HepG2 (cell line): Measurements from ENCODE around the gene CDCP2. TPM values are rescaled to one million over a fixed set of nuclear protein-coding genes. Genes with fewer than 3 reads are reported as not detected.

Experiments
- GABPB1 ChIP-seq: IDR thresholded peaks from 2 replicates; pipeline ENCODE4 v1.6.1; 2016; ENCODE audit warnings: mild to moderate bottlenecking, missing genetic modification reagents, moderate library complexity, missing compliant biosample characterization
- KDM3A ChIP-seq: IDR thresholded peaks from 2 replicates; pipeline ENCODE4 v1.6.1; 2018; ENCODE audit warnings: low read depth, missing compliant biosample characterization
- KDM5A ChIP-seq: fragments of 200-600 bp; sonication (generic); IDR thresholded peaks from 2 replicates; pipeline ENCODE4 v1.7.0; 2018; ENCODE audit warnings: antibody characterized with exemption, mild to moderate bottlenecking, low read length, borderline replicate concordance
- SAP130 ChIP-seq: IDR thresholded peaks from 2 replicates; pipeline ENCODE4 v1.6.1; 2016; ENCODE audit warnings: low read depth
- TEAD3 ChIP-seq: optimal IDR thresholded peaks from 2 replicates; pipeline ENCODE3; 2016; ENCODE audit warnings: borderline replicate concordance
- ZNF230 ChIP-seq: sonication (generic); formaldehyde crosslinking; IDR thresholded peaks from 2 replicates; pipeline ENCODE4 v1.4.0; 2020; ENCODE audit warnings: mild to moderate bottlenecking, missing genetic modification reagents
- polyA plus RNA-seq, 8 experiments: library from polyadenylated mRNA; depleted of rRNA in 3 of 8; stranded (reverse) in 7 of 8; unstranded in 1 of 8; fragments of >200 nt; fragmentation: Illumina TruSeq in 4 of 8; extraction: Trizol in 4 of 8; gene quantifications; 2 replicates each; pipeline versions ENCODE4 v1.2.1 to v1.2.3, GENCODE V29; 2011 to 2016; ENCODE audit warnings: low read depth in 4 of 8, missing spikeins in 1 of 8, mixed read lengths in 1 of 8; ENCODE audit not compliant: insufficient read depth in 1 of 8
- total RNA-seq, 5 experiments: library from RNA; depleted of rRNA; stranded (reverse); fragments of >200 nt; fragmentation: Illumina TruSeq; extraction: Trizol; gene quantifications; 2 replicates each; pipeline ENCODE4 v1.2.3, GENCODE V29; 2016; ENCODE audit warnings: low read depth in 1 of 5
- TF ChIP-seq, protein P1 (sequence below): sonication (generic); formaldehyde crosslinking; IDR thresholded peaks from 2 replicates; pipeline ENCODE4 v1.5.1; 2020; ENCODE audit warnings: mild to moderate bottlenecking, missing genetic modification reagents, borderline replicate concordance
- TF ChIP-seq, protein P2 (sequence below): sonication (generic); formaldehyde crosslinking; IDR thresholded peaks from 2 replicates; pipeline ENCODE4 v1.4.0; 2020; ENCODE audit warnings: missing genetic modification reagents, borderline replicate concordance
- TF ChIP-seq, protein P3 (sequence below): sonication (generic); formaldehyde crosslinking; IDR thresholded peaks from 2 replicates; pipeline ENCODE4 v1.4.0; 2020; ENCODE audit warnings: missing genetic modification reagents, borderline replicate concordance
- TF ChIP-seq, protein P4 (sequence below): IDR thresholded peaks from 2 replicates; pipeline ENCODE4 v1.6.1; 2016; ENCODE audit warnings: control low read depth
- TF ChIP-seq, protein P5 (sequence below): sonication (generic); formaldehyde crosslinking; conservative IDR thresholded peaks from 2 replicates; pipeline ENCODE4 v1.8.0; 2022; ENCODE audit warnings: mild to moderate bottlenecking, moderate library complexity, missing genetic modification reagents
- TF ChIP-seq, protein P6 (sequence below): sonication (generic); formaldehyde crosslinking; IDR thresholded peaks from 2 replicates; pipeline ENCODE4 v1.4.0; 2020; ENCODE audit warnings: mild to moderate bottlenecking, missing genetic modification reagents

CDCP2 gene
- total and polyA plus RNA-seq, 2 of the 13 experiments (the other 11 are each of a cell fraction or from before 2014, with no cell fraction given) = not detected

DNA sequence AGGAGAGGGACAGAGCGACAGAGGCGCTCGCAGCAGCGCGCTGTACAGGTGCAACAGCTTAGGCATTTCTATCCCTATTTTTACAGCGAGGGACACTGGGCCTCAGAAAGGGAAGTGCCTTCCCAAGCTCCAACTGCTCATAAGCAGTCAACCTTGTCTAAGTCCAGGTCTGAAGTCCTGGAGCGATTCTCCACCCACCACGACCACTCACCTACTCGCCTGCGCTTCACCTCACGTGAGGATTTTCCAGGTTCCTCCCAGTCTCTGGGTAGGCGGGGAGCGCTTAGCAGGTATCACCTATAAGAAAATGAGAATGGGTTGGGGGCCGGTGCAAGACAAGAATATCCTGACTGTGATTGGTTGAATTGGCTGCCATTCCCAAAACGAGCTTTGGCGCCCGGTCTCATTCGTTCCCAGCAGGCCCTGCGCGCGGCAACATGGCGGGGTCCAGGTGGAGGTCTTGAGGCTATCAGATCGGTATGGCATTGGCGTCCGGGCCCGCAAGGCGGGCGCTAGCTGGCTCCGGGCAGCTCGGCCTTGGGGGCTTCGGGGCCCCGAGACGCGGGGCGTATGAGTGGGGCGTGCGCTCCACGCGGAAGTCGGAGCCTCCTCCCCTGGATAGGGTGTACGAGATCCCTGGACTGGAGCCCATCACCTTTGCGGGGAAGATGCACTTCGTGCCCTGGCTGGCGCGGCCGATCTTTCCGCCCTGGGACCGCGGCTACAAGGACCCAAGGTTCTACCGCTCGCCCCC lies 47.1 kb upstream of the CDCP2 start, which contains the start of the genes CYB5RL and MRPL37 (continued):
- TF ChIP-seq, protein P1, sequence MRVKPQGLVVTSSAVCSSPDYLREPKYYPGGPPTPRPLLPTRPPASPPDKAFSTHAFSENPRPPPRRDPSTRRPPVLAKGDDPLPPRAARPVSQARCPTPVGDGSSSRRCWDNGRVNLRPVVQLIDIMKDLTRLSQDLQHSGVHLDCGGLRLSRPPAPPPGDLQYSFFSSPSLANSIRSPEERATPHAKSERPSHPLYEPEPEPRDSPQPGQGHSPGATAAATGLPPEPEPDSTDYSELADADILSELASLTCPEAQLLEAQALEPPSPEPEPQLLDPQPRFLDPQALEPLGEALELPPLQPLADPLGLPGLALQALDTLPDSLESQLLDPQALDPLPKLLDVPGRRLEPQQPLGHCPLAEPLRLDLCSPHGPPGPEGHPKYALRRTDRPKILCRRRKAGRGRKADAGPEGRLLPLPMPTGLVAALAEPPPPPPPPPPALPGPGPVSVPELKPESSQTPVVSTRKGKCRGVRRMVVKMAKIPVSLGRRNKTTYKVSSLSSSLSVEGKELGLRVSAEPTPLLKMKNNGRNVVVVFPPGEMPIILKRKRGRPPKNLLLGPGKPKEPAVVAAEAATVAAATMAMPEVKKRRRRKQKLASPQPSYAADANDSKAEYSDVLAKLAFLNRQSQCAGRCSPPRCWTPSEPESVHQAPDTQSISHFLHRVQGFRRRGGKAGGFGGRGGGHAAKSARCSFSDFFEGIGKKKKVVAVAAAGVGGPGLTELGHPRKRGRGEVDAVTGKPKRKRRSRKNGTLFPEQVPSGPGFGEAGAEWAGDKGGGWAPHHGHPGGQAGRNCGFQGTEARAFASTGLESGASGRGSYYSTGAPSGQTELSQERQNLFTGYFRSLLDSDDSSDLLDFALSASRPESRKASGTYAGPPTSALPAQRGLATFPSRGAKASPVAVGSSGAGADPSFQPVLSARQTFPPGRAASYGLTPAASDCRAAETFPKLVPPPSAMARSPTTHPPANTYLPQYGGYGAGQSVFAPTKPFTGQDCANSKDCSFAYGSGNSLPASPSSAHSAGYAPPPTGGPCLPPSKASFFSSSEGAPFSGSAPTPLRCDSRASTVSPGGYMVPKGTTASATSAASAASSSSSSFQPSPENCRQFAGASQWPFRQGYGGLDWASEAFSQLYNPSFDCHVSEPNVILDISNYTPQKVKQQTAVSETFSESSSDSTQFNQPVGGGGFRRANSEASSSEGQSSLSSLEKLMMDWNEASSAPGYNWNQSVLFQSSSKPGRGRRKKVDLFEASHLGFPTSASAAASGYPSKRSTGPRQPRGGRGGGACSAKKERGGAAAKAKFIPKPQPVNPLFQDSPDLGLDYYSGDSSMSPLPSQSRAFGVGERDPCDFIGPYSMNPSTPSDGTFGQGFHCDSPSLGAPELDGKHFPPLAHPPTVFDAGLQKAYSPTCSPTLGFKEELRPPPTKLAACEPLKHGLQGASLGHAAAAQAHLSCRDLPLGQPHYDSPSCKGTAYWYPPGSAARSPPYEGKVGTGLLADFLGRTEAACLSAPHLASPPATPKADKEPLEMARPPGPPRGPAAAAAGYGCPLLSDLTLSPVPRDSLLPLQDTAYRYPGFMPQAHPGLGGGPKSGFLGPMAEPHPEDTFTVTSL = peak; percentile 60; the same call in 1 of the 2 replicates
- 0 out of 2 replicates have a peak, but pooled peaks have one; percentile 42 for TF ChIP-seq ZNF230
- TF ChIP-seq GABPB1 (CRISPR knock-in tag) = peak; percentile 77; the same call in 1 of the 2 replicates
- peak; percentile 91 for TF ChIP-seq KDM5A
- TF ChIP-seq, protein P2, sequence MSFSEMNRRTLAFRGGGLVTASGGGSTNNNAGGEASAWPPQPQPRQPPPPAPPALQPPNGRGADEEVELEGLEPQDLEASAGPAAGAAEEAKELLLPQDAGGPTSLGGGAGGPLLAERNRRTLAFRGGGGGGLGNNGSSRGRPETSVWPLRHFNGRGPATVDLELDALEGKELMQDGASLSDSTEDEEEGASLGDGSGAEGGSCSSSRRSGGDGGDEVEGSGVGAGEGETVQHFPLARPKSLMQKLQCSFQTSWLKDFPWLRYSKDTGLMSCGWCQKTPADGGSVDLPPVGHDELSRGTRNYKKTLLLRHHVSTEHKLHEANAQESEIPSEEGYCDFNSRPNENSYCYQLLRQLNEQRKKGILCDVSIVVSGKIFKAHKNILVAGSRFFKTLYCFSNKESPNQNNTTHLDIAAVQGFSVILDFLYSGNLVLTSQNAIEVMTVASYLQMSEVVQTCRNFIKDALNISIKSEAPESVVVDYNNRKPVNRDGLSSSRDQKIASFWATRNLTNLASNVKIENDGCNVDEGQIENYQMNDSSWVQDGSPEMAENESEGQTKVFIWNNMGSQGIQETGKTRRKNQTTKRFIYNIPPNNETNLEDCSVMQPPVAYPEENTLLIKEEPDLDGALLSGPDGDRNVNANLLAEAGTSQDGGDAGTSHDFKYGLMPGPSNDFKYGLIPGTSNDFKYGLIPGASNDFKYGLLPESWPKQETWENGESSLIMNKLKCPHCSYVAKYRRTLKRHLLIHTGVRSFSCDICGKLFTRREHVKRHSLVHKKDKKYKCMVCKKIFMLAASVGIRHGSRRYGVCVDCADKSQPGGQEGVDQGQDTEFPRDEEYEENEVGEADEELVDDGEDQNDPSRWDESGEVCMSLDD = no peak
- 0 out of 2 replicates have a peak, but pooled peaks have one; percentile 15 for TF ChIP-seq KDM3A (CRISPR knock-in tag)
- TF ChIP-seq, protein P3, sequence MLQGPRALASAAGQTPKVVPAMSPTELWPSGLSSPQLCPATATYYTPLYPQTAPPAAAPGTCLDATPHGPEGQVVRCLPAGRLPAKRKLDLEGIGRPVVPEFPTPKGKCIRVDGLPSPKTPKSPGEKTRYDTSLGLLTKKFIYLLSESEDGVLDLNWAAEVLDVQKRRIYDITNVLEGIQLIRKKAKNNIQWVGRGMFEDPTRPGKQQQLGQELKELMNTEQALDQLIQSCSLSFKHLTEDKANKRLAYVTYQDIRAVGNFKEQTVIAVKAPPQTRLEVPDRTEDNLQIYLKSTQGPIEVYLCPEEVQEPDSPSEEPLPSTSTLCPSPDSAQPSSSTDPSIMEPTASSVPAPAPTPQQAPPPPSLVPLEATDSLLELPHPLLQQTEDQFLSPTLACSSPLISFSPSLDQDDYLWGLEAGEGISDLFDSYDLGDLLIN (CRISPR knock-in tag) = peak; percentile 40; the same call in 1 of the 2 replicates
- peak; percentile 44 for TF ChIP-seq TEAD3 (CRISPR knock-in tag)
- TF ChIP-seq, protein P4, sequence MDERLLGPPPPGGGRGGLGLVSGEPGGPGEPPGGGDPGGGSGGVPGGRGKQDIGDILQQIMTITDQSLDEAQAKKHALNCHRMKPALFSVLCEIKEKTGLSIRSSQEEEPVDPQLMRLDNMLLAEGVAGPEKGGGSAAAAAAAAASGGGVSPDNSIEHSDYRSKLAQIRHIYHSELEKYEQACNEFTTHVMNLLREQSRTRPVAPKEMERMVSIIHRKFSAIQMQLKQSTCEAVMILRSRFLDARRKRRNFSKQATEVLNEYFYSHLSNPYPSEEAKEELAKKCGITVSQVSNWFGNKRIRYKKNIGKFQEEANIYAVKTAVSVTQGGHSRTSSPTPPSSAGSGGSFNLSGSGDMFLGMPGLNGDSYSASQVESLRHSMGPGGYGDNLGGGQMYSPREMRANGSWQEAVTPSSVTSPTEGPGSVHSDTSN (CRISPR knock-in tag) = peak; percentile 98
- TF ChIP-seq, protein P5, sequence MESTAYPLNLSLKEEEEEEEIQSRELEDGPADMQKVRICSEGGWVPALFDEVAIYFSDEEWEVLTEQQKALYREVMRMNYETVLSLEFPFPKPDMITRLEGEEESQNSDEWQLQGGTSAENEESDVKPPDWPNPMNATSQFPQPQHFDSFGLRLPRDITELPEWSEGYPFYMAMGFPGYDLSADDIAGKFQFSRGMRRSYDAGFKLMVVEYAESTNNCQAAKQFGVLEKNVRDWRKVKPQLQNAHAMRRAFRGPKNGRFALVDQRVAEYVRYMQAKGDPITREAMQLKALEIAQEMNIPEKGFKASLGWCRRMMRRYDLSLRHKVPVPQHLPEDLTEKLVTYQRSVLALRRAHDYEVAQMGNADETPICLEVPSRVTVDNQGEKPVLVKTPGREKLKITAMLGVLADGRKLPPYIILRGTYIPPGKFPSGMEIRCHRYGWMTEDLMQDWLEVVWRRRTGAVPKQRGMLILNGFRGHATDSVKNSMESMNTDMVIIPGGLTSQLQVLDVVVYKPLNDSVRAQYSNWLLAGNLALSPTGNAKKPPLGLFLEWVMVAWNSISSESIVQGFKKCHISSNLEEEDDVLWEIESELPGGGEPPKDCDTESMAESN = peak; percentile 59; the same call in 1 of the 2 replicates
- TF ChIP-seq, protein P6, sequence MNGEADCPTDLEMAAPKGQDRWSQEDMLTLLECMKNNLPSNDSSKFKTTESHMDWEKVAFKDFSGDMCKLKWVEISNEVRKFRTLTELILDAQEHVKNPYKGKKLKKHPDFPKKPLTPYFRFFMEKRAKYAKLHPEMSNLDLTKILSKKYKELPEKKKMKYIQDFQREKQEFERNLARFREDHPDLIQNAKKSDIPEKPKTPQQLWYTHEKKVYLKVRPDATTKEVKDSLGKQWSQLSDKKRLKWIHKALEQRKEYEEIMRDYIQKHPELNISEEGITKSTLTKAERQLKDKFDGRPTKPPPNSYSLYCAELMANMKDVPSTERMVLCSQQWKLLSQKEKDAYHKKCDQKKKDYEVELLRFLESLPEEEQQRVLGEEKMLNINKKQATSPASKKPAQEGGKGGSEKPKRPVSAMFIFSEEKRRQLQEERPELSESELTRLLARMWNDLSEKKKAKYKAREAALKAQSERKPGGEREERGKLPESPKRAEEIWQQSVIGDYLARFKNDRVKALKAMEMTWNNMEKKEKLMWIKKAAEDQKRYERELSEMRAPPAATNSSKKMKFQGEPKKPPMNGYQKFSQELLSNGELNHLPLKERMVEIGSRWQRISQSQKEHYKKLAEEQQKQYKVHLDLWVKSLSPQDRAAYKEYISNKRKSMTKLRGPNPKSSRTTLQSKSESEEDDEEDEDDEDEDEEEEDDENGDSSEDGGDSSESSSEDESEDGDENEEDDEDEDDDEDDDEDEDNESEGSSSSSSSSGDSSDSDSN (CRISPR knock-in tag) = peak; percentile 80
- peak; percentile 80 for TF ChIP-seq SAP130 (CRISPR knock-in tag)
